GM12878 (cell line): Measurements from ENCODE around the gene SAP130. TPM values are rescaled to one million over a fixed set of nuclear protein-coding genes. Genes with fewer than 3 reads are reported as not detected.

ENCODE experiments used
- CEBPZ ChIP-seq: fragments of 150-350 bp; IDR thresholded peaks from 2 replicates; pipeline ENCODE4 v1.6.1; 2016; ENCODE audit warnings: low read depth, low read length
- CREB1 ChIP-seq: IDR thresholded peaks from 2 replicates; pipeline ENCODE4 v1.6.1; 2012; ENCODE audit warnings: low read depth, mild to moderate bottlenecking, inconsistent platforms
- FOXM1 ChIP-seq: IDR thresholded peaks from 2 replicates; pipeline ENCODE4 v1.6.1; 2012; ENCODE audit warnings: low read depth, mild to moderate bottlenecking, inconsistent platforms, low read length, moderate library complexity
- IKZF1 ChIP-seq: fragments of 450-650 bp; conservative IDR thresholded peaks from 2 replicates; pipeline ENCODE4 v1.6.1; 2017; ENCODE audit warnings: antibody characterized with exemption, mild to moderate bottlenecking
- IKZF2 ChIP-seq, 2 experiments: fragments of 450-650 bp; IDR thresholded peaks; 2 replicates each; pipeline ENCODE4 v1.6.1; 2017; ENCODE audit warnings: mild to moderate bottlenecking in 2 of 2, moderate library complexity in 2 of 2
- KAT2A ChIP-seq: conservative IDR thresholded peaks from 2 replicates; pipeline ENCODE4 v1.6.1; 2011; ENCODE audit warnings: low read depth, low read length; ENCODE audit not compliant: control insufficient read depth
- MYB ChIP-seq: fragments of 150-350 bp; IDR thresholded peaks from 2 replicates; pipeline ENCODE4 v1.6.1; 2014; ENCODE audit warnings: mild to moderate bottlenecking, low read depth, low read length, borderline replicate concordance
- MYC ChIP-seq: IDR thresholded peaks from 2 replicates; pipeline ENCODE4 v1.6.1; 2011; ENCODE audit warnings: mild to moderate bottlenecking, low read length, moderate library complexity, inconsistent platforms; ENCODE audit not compliant: insufficient read depth, insufficient replicate concordance, insufficient read length, severe bottlenecking
- POLR2AphosphoS5 ChIP-seq: IDR thresholded peaks from 2 replicates; pipeline ENCODE4 v1.6.1; 2011; ENCODE audit warnings: mild to moderate bottlenecking, low read length, inconsistent platforms
- RBBP5 ChIP-seq: fragments of 200-600 bp; sonication (generic); conservative IDR thresholded peaks from 2 replicates; pipeline ENCODE4 v1.6.1; 2016
- REST ChIP-seq: IDR thresholded peaks from 2 replicates; pipeline ENCODE4 v1.6.1; 2012; ENCODE audit warnings: mild to moderate bottlenecking, low read depth, low read length
- SRF ChIP-seq, 2 experiments: IDR thresholded peaks; 2 replicates each; pipeline ENCODE4 v1.6.1; 2011; ENCODE audit warnings: low read depth in 2 of 2, low read length in 2 of 2, mild to moderate bottlenecking in 1 of 2, moderate library complexity in 1 of 2
- STAT3 ChIP-seq: IDR thresholded peaks from 2 replicates; pipeline ENCODE4 v1.6.1; 2011; ENCODE audit warnings: low read depth, low read length, improper control_type of control experiment
- TARDBP ChIP-seq: IDR thresholded peaks from 2 replicates; pipeline ENCODE4 v1.6.1; 2016; ENCODE audit warnings: borderline replicate concordance
- ZBTB33 ChIP-seq: fragments of 450-650 bp; IDR thresholded peaks from 2 replicates; pipeline ENCODE4 v1.6.1; 2017; ENCODE audit warnings: mild to moderate bottlenecking
- ZBTB40 ChIP-seq: fragments of 450-650 bp; IDR thresholded peaks from 2 replicates; pipeline ENCODE4 v1.6.1; 2016; ENCODE audit warnings: mild to moderate bottlenecking, moderate library complexity, borderline replicate concordance
- polyA plus RNA-seq, 11 experiments: library from polyadenylated mRNA; depleted of rRNA in 4 of 11; unstranded in 6 of 11; stranded (reverse) in 5 of 11; fragments of >200 nt; fragmentation: Nextera tagmentation in 4 of 11; fragmentation: Illumina TruSeq in 1 of 11; extraction: Ambion mirVana in 4 of 11; extraction: Trizol in 1 of 11; gene quantifications; 1 replicate in 1 of 11; 2 replicates in 10 of 11; pipeline versions ENCODE4 v1.2.1 to v1.2.3, GENCODE V29; 2011 to 2016; ENCODE audit warnings: inconsistent platforms in 2 of 11, missing spikeins in 2 of 11, low read depth in 1 of 11
- total RNA-seq, 4 experiments: library from RNA; depleted of rRNA in 3 of 4; stranded (reverse); fragments of >200 nt in 3 of 4; fragmentation: Illumina TruSeq in 1 of 4; extraction: Trizol in 1 of 4; gene quantifications; 2 replicates each; pipeline versions ENCODE4 v1.2.1 to v1.2.3, GENCODE V29; 2013 to 2021

SAP130 gene
- total and polyA plus RNA-seq, 10 of the 15 experiments (the other 5 are each of a cell fraction or from before 2014, with no cell fraction given) = 5.0 to 26.2 (median 9.9) TPM

- no peak for TF ChIP-seq IKZF1
- TF ChIP-seq IKZF2 (IDR thresholded peaks at IDR 0.05) = no peak
- peak; percentile 88 for TF ChIP-seq CREB1
- no peak for TF ChIP-seq ZBTB40
- no peak for TF ChIP-seq CEBPZ
- TF ChIP-seq MYB = no peak
- TF ChIP-seq REST = no peak
- no peak for TF ChIP-seq MYC
- no peak for TF ChIP-seq ZBTB33
- TF ChIP-seq POLR2AphosphoS5 = 0 out of 2 replicates have a peak, but pooled peaks have one; percentile 18
- no peak for TF ChIP-seq KAT2A
- no peak for TF ChIP-seq STAT3
- no peak for TF ChIP-seq RBBP5
- no peak for TF ChIP-seq FOXM1
- no peak for TF ChIP-seq TARDBP
- TF ChIP-seq SRF (IDR thresholded peaks at IDR 0.05; ENCODE audit: low read depth in 2 of 2, low read length in 2 of 2) = 0 out of 4 replicates have a peak, but pooled peaks of 1 of the 2 experiments have one; percentile 22
These were observed 520 bp downstream of the SAP130 start (continued) for GRCh38 chr2:128027278-128027800.
